Ureter (tissue), 1 donor: ENCODE results near the gene RNF186. TPM values are rescaled to one million over a fixed set of nuclear protein-coding genes. Genes with fewer than 3 reads are reported as not detected.
"Not testable (repeated sequence)": the region's sequence is repeated elsewhere in the genome, so short reads cannot be mapped to it uniquely, and the experiment has no call there.

Experiments
- DNase-seq: peaks from one replicate; pipeline ENCODE4 v3.0.0-alpha.2; 2020; ENCODE audit warnings: low spot score
- total RNA-seq: library from RNA; stranded (reverse); gene quantifications from one replicate; pipeline ENCODE4 v1.2.4, GENCODE V29; 2023
- donor health status: DM: yes; HTN: yes; CAD: no.

Gene RNF186
- total RNA-seq = not detected

- peak; percentile 78 for DNase-seq
Observed at GRCh38 chr1:19814681-19815503, at the start of gene RNF186. Gene RNF186, minus strand, starts transcription at chr1:19815283. Its CDS starts 182 bp downstream, at chr1:19815101.

GRCh38 chr1:19864570-19865160 is 49.6 kb upstream of the RNF186 start:
- no peak for DNase-seq

GRCh38 chr1:19862944-19863343 is 47.9 kb upstream of the RNF186 start:
- DNase-seq = no peak

GRCh38 chr1:19861842-19862530 is 46.9 kb upstream of the RNF186 start:
- no peak for DNase-seq

- DNase-seq = no peak
Observed at GRCh38 chr1:19861034-19861433, 46.0 kb upstream of the RNF186 start.

- no peak for DNase-seq
Observed at GRCh38 chr1:19860418-19860817, 45.3 kb upstream of the RNF186 start.

GRCh38 chr1:19859876-19860275 is 44.8 kb upstream of the RNF186 start:
- DNase-seq = no peak

GRCh38 chr1:19858893-19859292 is 43.8 kb upstream of the RNF186 start:
- no peak for DNase-seq

- no peak for DNase-seq
Observed at GRCh38 chr1:19854866-19855265, 39.8 kb upstream of the RNF186 start.

GRCh38 chr1:19852036-19852435 is 37.0 kb upstream of the RNF186 start:
- no peak for DNase-seq

GRCh38 chr1:19850214-19850613 is 35.1 kb upstream of the RNF186 start:
- no peak for DNase-seq

- DNase-seq = not testable (repeated sequence)
Observed at GRCh38 chr1:19849307-19849706, 34.2 kb upstream of the RNF186 start.

- DNase-seq = not testable (repeated sequence)
Observed at GRCh38 chr1:19847334-19847733, 32.3 kb upstream of the RNF186 start.

GRCh38 chr1:19846338-19846737 is 31.3 kb upstream of the RNF186 start:
- no peak for DNase-seq

- DNase-seq = no peak
Observed at GRCh38 chr1:19845555-19845954, 30.5 kb upstream of the RNF186 start.

- DNase-seq = no peak
Observed at GRCh38 chr1:19844731-19845495, 29.8 kb upstream of the RNF186 start.

- no peak for DNase-seq
Observed at GRCh38 chr1:19840228-19840627, 25.1 kb upstream of the RNF186 start.

GRCh38 chr1:19837866-19838265 is 22.8 kb upstream of the RNF186 start:
- DNase-seq = no peak

GRCh38 chr1:19835578-19835977 is 20.5 kb upstream of the RNF186 start:
- no peak for DNase-seq

- DNase-seq = no peak
Observed at GRCh38 chr1:19831441-19831840, 16.4 kb upstream of the RNF186 start.

GRCh38 chr1:19828546-19828945 is 13.5 kb upstream of the RNF186 start:
- DNase-seq = no peak

- no peak for DNase-seq
Observed at GRCh38 chr1:19825298-19825697, 10.2 kb upstream of the RNF186 start.
